ENCODE results near the gene LCN2. TPM values are rescaled to one million over a fixed set of nuclear protein-coding genes. Genes with fewer than 3 reads are reported as not detected.

LCN2 gene
- total RNA-seq, 1 experiment from 2014 or later: 1.3 TPM

- DNase-seq (ENCODE audit: low spot score): no peak
- no peak for TF ChIP-seq TCF7 (CRISPR knock-in tag; IDR thresholded peaks at IDR 0.05; ENCODE audit: low read depth)
- no peak for TF ChIP-seq TP53 (CRISPR knock-in tag; IDR thresholded peaks at IDR 0.05)
- TF ChIP-seq CREM (CRISPR knock-in tag; IDR thresholded peaks at IDR 0.05): no peak
- no peak for TF ChIP-seq ZNF416 (CRISPR knock-in tag; IDR thresholded peaks at IDR 0.05)
- H3K36me3 Mint-ChIP-seq: peaks cover 8% of the 10 kb centered on the region
- CTCF ChIA-PET: interaction anchor here (0.6 to 1.2 kb wide), 4 partner anchors 10 to 245 kb away, joined by 3 to 5 read pairs (median 3); partner anchors contain the start of gene DNM1
- no peak overlapping the region for H3K4me3 Mint-ChIP-seq
- no peak overlapping the region for H3K27ac Mint-ChIP-seq
- peaks cover 11% of the 10 kb centered on the region for H3K4me1 Mint-ChIP-seq
- peaks cover 10% of the 10 kb centered on the region for H3K27me3 Mint-ChIP-seq (ENCODE audit: low read depth)
- no peaks in the 10 kb centered on the region for H3K9me3 Mint-ChIP-seq
- ATAC-seq: no peak
- POLR2A ChIA-PET: no interaction called here
Measured at GRCh38 chr9:128193469-128194096, 44.3 kb downstream of the LCN2 start.

- Mint-ChIP-seq H3K27ac (no peak overlapping the region), H3K27me3 (ENCODE audit: low read depth) (no peaks in the 10 kb centered on the region; the same call in 1 of the 2 replicates), H3K4me3 (no peak overlapping the region), H3K4me1 (peaks cover 24% of the 10 kb centered on the region), H3K36me3 (no peaks in the 10 kb centered on the region), H3K9me3 (no peaks in the 10 kb centered on the region)
- ATAC-seq (no peak), DNase-seq (ENCODE audit: low spot score) (no peak)
- ChIA-PET CTCF (interaction anchor here (0.8 to 1.5 kb wide), 3 partner anchors 11 to 51 kb away, joined by 3 to 5 read pairs (median 3); no protein-coding TSS in a partner anchor), POLR2A (no interaction called here)
- TF ChIP-seq E2F5 (CRISPR knock-in tag; IDR thresholded peaks at IDR 0.05): no peak
- no peak for TF ChIP-seq JUN (CRISPR knock-in tag; IDR thresholded peaks at IDR 0.05)
- TF ChIP-seq MYBL2 (CRISPR knock-in tag; IDR thresholded peaks at IDR 0.05): no peak
- no peak for TF ChIP-seq SMAD4 (CRISPR knock-in tag; IDR thresholded peaks at IDR 0.05)
- TF ChIP-seq RELA (CRISPR knock-in tag; IDR thresholded peaks at IDR 0.05; ENCODE audit: borderline replicate concordance): no peak
- no peak for TF ChIP-seq ERG (CRISPR knock-in tag; IDR thresholded peaks at IDR 0.05)
- no peak for TF ChIP-seq ARID4B (CRISPR knock-in tag; IDR thresholded peaks at IDR 0.05; ENCODE audit: borderline replicate concordance)
- TF ChIP-seq NR1H2 (CRISPR knock-in tag; IDR thresholded peaks at IDR 0.05): no peak
- no peak for TF ChIP-seq ATF1 (CRISPR knock-in tag; IDR thresholded peaks at IDR 0.05)
- no peak for TF ChIP-seq ZNF532 (CRISPR knock-in tag; IDR thresholded peaks at IDR 0.05; ENCODE audit: borderline replicate concordance)
- no peak for TF ChIP-seq ZNF219 (CRISPR knock-in tag; IDR thresholded peaks at IDR 0.05; ENCODE audit: borderline replicate concordance)
- no peak for TF ChIP-seq ATF3 (CRISPR knock-in tag; conservative IDR thresholded peaks at IDR 0.05)
- no peak for TF ChIP-seq RORB (CRISPR knock-in tag; IDR thresholded peaks at IDR 0.05)
- no peak for TF ChIP-seq HMGA2 (CRISPR knock-in tag; IDR thresholded peaks at IDR 0.05)
- TF ChIP-seq KAT7 (CRISPR knock-in tag; IDR thresholded peaks at IDR 0.05; ENCODE audit: borderline replicate concordance): no peak
- no peak for TF ChIP-seq SP1 (CRISPR knock-in tag; conservative IDR thresholded peaks at IDR 0.05)
Measured at GRCh38 chr9:128201441-128202369, 52.5 kb downstream of the LCN2 start.

Data from WTC11 (cell line).